NOMO-1 (cell line): ENCODE results near the gene ARHGEF11.
"Not testable (repeated sequence)": the region's sequence is repeated elsewhere in the genome, so short reads cannot be mapped to it uniquely, and the experiment has no call there.

ENCODE experiments used
- DNase-seq, 2 experiments: peaks; one replicate each; lab custom pipeline; 2025; ENCODE audit not compliant: unreplicated experiment in 2 of 2; lab: John Stamatoyannopoulos, UW

ARHGEF11 gene, protein sequence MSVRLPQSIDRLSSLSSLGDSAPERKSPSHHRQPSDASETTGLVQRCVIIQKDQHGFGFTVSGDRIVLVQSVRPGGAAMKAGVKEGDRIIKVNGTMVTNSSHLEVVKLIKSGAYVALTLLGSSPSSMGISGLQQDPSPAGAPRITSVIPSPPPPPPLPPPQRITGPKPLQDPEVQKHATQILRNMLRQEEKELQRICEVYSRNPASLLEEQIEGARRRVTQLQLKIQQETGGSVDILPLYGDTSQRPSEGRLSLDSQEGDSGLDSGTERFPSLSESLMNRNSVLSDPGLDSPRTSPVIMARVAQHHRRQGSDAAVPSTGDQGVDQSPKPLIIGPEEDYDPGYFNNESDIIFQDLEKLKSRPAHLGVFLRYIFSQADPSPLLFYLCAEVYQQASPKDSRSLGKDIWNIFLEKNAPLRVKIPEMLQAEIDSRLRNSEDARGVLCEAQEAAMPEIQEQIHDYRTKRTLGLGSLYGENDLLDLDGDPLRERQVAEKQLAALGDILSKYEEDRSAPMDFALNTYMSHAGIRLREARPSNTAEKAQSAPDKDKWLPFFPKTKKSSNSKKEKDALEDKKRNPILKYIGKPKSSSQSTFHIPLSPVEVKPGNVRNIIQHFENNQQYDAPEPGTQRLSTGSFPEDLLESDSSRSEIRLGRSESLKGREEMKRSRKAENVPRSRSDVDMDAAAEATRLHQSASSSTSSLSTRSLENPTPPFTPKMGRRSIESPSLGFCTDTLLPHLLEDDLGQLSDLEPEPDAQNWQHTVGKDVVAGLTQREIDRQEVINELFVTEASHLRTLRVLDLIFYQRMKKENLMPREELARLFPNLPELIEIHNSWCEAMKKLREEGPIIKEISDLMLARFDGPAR (N-terminal part only)

DNA sequence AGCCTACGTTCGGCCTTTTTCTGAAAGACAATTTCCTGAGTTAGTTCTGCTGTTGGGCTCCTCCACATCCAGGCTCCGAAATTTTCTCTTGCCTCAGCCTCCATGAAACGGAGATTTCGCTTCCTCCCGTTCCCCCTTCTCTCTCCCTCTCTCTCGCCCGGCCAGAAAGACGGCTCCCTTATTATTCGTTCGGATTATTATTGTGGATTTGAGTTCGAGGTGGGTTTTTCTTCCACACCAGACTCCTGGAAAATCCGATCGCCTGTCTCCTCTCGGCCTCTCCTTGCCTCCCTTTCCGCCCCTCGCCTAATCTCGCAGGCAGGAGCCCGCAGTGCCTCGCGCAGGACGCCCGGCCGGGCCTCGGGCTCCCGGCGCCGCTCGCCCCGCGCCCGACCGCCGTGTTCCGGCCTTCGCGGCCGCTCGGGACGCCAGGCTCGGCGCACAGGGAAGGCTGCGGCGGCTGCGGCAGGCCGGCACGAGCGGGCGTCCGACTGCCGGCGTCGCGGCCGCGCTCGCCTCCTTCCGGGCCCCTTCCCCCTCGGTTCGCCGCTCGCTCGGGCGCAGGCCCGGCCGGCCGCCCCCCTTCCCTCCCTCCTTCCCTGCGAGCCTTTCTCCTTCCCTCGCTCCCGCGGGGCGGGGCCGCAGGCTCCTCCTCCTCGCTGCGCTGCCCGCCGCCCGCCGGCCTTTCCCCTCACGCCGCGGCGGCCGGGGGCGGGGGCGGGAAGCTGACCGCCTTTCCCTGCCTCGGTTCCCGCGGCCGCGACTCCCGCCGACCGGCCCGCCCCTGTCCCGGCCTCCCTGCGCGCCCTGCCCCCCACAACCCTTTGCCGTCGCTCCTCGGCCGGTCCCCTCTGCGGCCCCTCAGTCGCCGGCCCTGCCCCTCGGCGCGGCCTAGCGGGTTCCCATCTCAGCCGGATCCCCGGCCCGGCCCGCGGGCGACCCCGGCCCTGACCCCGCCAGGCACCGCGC lies at the start of gene ARHGEF11:
ARHGEF11 (minus strand) TSS at position 493 of the 969 bp plus-strand sequence. CDS start 1,412 bp downstream, outside the sequence.
- peak; percentile 67 to 80 for DNase-seq

DNA sequence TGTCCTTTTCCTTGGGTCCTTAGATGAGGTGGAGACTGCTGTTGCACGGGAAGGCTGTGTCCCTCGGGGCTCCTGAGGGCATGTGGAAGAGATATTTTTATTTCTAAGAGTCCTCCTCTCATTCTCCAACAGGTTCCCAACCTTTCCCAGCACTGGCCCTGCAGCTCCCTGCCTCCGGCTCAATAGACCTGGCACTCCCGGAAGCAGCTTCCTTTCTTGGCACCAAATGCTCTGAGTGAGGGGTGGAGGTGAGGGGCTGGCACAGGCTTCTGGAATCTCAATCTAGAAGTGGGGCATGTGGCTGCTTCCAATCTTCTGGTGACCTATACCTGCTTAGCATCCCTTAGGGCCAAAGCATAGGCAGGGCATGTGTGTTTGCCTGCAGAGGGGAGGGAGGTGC lies 49.5 kb upstream of the ARHGEF11 start:
- no peak for DNase-seq

DNA sequence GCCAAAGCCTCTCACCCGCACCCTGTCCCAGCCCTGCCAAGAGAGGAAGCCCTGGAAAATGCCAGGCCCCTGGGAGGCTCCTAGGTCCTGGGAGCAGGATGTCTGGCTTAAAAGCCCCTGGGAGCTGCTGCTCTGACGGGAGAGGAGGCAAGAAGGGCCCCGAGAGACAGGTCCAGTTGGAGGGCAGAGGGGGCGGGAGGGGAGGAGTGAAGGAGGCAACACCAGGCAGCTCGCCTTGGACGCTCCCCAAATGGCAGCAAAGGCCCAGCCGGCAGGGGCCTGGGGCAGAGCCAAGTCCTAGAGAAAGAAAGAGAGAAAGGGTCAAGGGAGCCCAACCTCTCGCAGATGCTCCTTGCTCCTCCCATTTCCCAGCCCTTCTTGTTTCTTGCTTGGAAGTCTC lies 47.3 kb upstream of the ARHGEF11 start:
- DNase-seq, result no peak

DNA sequence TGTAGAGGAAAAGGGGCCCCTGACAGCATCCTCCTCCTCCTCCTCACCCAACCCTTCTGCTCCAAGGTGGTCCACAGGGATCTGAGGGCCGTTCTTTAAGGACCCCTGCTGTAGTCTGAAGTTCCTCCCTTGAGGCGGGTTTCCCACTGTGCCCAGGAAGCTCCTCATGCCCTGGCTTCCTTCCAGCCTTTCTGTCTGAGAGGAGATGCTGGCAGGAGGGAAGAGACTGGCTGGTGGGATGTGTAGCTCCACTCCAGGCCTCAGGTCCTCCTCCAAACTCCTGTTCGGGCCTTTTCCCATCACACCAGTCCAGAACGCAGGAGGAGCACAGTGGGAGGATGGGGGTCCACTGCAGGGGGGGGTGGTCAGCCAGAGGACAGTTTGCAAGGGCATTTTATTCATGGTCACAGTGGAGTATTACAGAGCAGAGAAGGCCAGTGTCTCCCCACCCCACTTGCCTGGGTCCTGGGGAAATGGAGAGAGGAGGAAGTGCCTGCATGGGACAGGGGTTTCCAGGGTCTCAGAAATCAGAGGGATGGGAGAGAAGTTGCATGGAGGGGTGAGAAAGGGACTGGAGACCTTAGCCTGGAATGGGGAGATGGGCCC lies 46.2 kb upstream of the ARHGEF11 start:
- DNase-seq, result no peak

DNA sequence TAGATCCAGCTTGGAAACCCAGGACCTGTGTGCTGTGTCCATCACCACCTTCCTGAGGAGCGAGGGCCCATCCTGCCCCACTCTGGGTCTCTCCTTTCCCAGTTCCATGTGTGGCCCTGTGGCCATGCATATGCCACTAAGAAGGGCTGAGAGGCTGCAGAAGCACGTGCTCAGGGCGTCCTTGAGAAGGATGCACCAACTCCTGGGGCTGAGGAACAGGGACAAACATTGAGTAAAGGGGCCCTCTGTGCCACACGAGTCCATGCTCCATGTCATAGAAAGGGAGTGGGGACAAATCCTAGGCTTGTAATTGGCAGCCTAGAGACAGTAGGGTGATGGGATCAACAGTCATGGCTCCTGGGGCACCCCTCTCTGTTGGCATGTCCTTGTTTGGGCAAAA lies 45.6 kb upstream of the ARHGEF11 start:
- no peak for DNase-seq

DNA sequence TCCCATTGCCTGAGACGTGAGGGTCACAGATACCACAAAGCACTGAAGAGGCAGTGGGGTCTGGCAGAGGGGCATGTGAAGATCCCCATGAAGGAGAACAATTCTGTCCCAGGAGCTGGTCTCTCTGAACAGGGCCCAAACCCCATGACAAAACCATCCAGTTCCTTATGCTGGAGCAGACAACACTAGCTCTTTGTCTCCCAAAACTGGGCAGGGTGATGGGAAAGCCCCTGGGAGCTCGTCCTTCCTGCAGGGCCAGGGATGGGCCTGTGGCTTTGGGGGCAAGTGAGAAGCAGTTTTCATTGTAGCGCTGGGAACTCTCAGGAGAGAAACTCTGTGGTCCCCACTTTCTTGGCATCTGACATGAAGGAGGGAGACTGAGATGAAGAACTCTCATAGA lies 45.2 kb upstream of the ARHGEF11 start:
- no peak for DNase-seq

DNA sequence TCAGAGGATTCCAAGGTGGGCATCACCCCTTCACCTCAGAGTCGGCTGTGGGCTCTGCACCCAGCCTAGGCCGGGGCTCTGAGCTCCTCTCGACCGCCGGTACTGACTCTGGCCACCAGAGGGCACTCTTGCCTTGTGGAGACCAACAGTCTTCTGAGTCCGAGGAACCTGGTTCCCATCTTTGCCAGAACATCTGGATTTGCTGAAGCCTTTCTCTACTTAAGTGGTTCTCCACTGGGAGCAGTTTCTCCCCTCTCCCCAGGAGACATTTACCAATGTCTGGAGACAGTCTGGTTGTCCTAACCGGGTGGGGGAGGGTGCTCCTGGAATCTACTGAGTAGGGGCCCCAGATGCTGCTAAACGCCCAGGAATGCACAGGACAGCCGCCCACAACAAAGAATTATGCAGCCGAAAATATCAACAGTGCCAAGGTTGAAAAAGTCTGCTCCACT lies 44.7 kb upstream of the ARHGEF11 start:
- DNase-seq, result peak; percentile 31 to 48

DNA sequence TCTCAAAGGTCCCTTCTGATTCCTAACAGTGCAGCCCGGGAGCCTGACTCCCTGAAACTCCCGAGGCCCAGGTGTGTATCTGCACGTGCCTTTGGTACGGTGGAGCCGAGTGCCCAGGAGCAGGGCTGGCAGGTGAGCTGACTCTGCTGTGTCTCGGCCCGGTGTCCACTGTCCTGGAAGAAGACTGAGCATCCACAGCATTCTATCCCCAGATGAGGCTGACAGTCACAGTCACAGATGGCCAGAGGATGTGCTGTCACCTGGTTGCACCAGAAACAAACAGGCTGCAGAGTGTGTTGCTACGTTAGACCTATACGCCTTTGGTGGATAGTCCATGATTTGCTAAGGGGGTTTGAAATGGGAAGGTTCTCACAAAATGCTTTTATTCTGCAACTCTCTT lies 44.2 kb upstream of the ARHGEF11 start:
- DNase-seq, result no peak

DNA sequence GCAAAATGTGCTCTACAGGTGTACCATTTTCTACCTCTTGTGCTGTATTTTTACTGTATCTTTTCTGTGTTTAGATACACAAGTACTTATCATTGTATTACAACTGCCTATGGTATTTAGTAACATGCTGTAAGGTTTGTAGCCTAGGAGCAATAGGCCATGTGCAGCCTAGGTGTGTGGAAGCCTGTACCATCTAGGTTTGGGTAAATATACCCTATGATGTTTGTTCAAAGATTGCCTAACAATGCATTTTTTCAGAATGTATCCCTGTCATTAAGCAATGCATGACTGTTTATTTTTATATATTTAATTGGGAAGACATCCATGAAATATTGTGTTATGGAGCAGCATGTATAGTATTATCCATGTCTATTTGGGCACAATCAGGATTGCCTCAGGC lies 43.1 kb upstream of the ARHGEF11 start:
- no peak for DNase-seq

DNA sequence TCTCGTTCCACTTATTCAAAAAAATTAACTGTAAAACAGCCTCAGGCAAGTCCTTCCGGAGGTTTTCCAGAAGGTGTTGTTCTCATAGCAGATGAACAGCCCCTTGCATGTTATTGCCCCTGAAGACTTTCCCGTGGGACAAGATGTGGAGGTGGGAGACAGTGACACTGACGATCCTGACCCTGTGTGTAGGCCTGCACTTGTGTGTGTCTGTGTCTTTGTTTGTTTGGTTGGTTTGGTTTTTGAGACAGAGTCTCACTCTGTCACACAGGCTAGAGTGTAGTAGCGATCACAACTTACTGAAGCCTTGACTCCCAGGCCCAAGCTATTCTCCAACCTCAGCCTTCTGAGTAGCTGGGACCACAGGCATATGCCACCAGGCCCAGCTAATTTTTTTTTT lies 41.5 kb upstream of the ARHGEF11 start:
- DNase-seq, result no peak

DNA sequence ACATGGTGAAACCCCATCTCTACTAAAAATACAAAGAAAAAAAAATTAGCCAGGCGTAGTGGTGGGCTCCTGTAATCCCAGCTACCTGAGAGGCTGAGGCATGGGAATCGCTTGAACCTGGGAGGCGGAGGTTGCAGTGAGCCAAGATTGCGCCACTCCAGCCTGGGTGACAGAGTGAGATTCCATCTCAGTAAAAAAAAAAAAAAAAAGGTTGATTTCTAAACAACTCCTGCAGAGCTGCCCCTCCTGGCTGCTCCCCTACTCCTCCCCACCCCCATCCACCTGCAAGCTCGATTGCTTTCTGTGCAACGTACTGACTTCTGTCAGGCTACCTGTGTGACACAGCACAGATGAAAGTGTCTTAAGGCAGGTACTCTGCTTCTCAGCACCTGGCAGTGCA lies 40.8 kb upstream of the ARHGEF11 start:
- DNase-seq, result no peak

DNA sequence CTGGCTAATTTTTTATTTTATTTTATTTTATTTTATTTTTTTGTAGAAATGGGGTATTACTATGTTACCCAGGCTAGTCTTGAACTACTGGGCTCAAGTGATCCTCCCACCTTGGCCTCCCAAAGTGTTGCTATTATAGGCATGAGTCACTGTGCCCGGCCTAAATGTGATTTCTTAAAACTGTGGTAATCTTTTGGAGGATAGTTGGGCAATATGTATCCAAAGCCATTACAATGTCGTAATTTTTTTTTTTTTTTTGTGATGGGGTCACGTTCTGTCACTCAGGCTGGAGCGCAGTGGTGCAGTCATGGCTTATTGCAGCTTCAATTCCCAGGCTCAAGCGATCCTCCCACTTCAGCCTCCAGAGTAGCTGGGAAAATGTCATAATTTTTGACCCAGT lies 39.9 kb upstream of the ARHGEF11 start:
- DNase-seq, result peak; percentile 78 to 81

DNA sequence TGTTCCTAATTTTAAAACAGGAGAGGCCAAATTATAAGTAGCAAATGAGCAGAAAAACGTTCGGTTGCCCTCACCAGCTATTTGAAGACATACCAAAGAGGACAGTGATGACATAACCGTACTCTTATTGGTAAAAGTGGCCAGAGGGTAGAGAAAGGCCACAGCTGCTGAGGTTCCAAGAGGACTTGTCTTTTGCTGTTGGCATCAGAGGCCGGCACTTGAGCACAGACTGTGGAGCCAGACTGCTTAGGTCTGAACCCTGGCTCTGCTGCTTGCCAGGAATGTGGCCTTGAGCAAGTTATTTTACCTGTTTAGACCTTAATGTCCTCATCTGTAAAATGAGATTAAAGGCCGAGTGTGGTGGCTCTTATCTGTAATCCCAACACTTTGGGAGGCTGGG lies 39.2 kb upstream of the ARHGEF11 start:
- no peak for DNase-seq

DNA sequence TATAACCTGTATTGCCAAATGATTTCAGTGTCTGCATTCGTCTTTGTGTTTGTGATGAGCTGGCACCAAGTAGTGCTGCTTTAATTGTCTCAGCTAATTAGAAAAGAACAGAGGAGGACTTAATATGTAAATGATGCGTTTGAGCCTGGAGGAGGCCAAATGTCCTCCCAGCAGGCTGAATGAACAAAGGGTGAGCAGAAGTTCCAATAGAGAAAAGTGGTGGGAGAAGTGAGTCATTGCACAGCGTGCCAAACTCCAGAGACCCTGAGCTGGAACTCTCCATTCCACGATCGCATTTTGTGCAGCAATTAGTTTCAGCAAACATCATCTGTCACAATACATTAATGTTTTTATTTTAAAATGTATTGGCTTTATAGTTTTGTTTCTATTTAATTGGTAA lies 36.2 kb upstream of the ARHGEF11 start:
- no peak for DNase-seq

DNA sequence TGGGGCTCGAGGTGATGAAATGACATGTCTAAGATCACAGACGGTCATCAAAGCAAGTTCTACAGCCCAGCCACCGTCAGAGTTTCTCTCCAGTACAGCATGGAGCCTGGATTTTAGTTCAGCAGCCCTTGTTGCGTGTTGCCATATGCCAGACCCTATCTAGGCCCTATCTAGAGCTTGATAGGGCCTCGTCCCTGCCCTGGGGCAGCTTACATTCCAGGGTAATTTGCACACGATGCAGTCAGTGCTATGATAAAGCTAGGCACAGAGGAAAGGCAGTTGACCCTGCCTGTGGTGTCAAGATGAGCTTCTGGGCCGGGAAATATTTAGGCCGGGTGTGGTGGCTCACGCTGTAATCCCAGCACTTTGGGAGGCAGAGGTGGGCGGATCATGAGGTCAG lies 35.2 kb upstream of the ARHGEF11 start:
- DNase-seq, result no peak

DNA sequence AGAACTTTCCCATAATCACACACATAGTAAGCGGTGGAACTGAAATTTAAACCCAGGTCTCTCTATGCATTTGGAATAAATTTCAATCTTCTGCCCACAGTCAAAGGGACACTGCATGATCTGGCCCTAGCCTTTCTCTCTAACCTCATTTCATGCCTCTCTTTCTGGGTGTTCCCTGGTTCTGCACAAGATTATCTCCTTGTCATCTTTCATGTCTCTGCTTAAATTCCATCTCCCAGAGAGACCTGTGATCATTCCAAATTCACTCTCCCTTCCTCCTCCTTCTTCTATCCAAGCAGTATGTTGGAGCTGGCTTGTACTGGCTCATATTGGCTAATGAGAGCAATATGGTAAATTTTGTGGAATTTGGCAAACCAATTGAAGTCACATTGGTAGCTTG lies 31.9 kb upstream of the ARHGEF11 start:
- DNase-seq, result no peak

DNA sequence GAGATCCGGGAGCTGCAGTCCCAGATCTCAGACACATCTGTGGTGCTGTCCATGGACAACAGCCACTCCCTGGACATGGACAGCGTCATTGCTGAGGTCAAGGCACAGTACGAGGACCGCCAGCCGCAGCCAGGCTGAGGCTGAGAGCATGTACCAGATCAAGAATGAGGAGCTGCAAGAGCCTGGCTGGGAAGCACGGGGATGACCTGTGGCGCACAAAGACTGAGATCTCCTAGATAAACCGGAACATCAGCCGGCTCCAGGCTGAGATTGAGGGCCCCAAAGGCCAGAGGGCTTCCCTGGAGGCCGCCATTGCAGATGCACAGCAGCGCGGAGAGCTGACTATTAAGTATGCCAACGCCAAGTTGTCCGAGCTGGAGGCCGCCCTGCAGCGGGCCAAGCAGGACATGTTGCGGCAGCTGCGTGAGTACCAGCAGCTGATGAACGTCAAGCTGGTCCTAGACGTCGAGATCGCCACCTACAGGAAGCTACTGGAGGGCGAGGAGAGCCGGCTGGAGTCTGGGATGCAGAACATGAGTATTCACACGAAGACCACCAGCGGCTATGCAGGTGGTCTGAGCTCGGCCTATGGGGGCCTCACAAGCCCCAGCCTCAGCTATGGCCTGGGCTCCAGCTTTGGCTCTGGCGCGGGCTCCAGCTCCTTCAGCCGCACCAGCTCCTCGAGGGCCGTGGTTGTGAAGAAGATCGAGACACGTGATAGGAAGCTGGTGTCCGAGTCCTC lies 28.6 kb upstream of the ARHGEF11 start:
- DNase-seq, result peak; percentile 9 to 64

DNA sequence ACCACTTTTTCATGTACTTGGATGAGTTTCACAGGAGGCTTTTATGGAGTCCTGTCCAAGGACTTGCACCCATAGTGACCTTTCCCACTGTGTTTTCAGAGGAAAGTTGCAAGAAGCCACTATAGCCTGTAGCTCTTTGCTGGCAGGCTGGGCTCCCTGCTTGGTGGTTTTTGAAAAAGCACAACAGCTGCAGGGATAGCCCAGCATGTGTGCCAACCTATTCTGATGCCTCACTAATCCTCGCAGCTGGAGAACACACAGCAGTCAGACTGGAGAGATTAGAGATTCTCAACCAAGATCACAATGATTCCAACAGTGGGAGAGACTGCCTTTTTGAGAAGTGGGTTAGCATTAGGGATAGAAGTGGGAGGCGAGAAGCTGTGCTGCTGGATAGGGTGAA lies 24.1 kb upstream of the ARHGEF11 start:
- no peak for DNase-seq

DNA sequence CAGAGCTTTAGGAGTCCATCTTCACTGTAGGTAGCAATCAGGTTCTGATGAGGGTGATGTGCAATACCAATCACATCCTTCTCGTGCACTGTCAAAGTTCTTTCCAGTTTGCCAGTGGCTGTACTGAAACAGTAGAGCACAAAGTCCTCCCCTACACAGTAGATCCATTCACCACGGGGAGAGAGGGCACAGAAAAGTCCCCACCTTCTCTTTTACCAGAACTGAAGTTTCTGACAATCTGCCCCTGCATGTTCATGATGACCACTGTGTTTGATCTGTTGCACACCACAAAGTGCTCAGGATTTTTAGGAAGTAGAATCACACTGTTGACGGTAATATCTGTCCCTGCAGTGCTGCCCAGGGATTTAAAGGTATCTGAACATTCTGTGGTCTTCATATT lies 13.7 kb upstream of the ARHGEF11 start:
- DNase-seq, result not testable (repeated sequence)

DNA sequence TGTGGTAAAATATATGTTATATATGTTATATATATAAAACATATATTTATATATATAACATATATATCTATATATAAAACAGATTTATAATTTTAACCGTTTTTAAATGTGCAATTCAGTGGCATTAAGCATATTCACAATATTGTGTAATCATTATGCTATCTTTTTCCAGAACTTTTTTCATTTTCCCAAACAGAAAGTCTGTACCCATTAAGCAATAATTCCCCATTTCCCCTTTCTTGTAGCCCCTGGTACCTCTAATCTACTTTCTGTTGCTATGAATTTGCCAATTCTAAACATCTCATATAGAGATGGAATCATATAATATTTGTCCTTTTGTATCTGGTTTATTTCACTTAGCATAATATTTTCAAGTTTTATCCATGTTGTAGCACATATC lies 10.7 kb upstream of the ARHGEF11 start:
- no peak for DNase-seq
